Measurements from ENCODE around the gene GRIN3A. TPM values are rescaled to one million over a fixed set of nuclear protein-coding genes. Genes with fewer than 3 reads are reported as not detected.

GRIN3A gene
- total RNA-seq, 1 experiment from 2014 or later: not detected

DNA sequence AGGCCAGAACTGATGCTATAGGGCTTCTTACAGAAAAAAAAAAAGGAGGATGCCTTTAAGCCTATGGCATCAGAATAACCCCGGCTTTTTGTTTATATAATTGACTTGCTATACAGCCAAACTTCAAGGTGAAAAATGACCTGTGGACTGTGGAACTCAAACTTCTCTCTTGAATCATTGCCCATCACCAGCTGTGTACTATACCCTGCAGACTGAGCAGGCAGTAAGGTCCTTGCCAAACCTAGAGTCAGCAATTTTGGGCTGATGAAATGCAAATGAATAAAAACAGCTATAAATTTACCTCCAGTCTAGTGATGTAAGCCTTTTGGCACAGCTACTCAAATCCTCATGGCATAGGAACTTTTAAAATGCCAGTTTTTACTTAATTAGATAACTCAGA, 99.1 kb downstream of the GRIN3A start:
- Mint-ChIP-seq H3K27me3 (ENCODE audit: insufficient read depth, unreplicated experiment) (no peaks in the 10 kb centered on the region), H3K4me1 (ENCODE audit: low read depth, unreplicated experiment) (no peaks in the 10 kb centered on the region), H3K36me3 (ENCODE audit: insufficient read depth, unreplicated experiment) (no peaks in the 10 kb centered on the region), H3K4me3 (ENCODE audit: unreplicated experiment) (no peak overlapping the region), H3K9me3 (ENCODE audit: unreplicated experiment) (no peaks in the 10 kb centered on the region), H3K27ac (ENCODE audit: unreplicated experiment) (no peak overlapping the region)
- H3K27me3 ChIP-seq (replicated peaks; ENCODE audit: control insufficient read depth, insufficient read depth, low read length): no peaks in the 10 kb centered on the region
- no peak for DNase-seq
- peaks cover 11% of the 10 kb centered on the region for H3K9me3 ChIP-seq
- H3K4me3 ChIP-seq (ENCODE audit: low read depth, low read length): no peak overlapping the region
- intact Hi-C loops (cut with micrococcal nuclease; ENCODE audit: unreplicated experiment): no loop called here
- TF ChIP-seq, protein P1, sequence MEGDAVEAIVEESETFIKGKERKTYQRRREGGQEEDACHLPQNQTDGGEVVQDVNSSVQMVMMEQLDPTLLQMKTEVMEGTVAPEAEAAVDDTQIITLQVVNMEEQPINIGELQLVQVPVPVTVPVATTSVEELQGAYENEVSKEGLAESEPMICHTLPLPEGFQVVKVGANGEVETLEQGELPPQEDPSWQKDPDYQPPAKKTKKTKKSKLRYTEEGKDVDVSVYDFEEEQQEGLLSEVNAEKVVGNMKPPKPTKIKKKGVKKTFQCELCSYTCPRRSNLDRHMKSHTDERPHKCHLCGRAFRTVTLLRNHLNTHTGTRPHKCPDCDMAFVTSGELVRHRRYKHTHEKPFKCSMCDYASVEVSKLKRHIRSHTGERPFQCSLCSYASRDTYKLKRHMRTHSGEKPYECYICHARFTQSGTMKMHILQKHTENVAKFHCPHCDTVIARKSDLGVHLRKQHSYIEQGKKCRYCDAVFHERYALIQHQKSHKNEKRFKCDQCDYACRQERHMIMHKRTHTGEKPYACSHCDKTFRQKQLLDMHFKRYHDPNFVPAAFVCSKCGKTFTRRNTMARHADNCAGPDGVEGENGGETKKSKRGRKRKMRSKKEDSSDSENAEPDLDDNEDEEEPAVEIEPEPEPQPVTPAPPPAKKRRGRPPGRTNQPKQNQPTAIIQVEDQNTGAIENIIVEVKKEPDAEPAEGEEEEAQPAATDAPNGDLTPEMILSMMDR (IDR thresholded peaks at IDR 0.05; ENCODE audit: insufficient read depth in 1 of 2, low read depth in 1 of 2, low read length in 1 of 2, severe bottlenecking in 1 of 2, unreplicated experiment in 1 of 2): no peak
- BruUV-seq (replicated peaks): no TSS peak
- CTCF ChIA-PET: no interaction called here
- H3K4me1 ChIP-seq: no peaks in the 10 kb centered on the region
- H3K36me3 ChIP-seq (ENCODE audit: control insufficient read depth, insufficient read depth, low read length): no peaks in the 10 kb centered on the region
- POLR2A ChIA-PET: no interaction called here

DNA sequence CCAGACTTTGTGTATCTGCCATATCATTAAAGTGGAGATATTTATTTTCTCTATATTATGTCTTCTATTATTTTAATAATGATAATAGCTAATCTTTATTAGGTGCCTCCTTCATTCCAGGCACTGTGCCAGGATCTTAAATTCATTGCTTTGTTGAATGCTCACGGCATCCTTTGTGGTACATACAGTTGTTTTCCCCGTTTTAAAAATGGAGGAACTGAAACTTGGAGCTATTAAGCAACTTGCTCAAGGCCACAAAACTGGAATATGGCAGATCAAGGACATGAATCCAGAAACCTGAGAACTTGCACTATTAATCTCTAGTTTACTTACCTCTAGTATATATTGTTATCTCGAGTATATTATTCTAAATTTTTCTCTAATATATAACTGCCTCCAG, 102.2 kb downstream of the GRIN3A start:
- H3K27me3 Mint-ChIP-seq (ENCODE audit: insufficient read depth, unreplicated experiment): peaks cover 2% of the 10 kb centered on the region
- TF ChIP-seq, protein P1 (IDR thresholded peaks at IDR 0.05; ENCODE audit: insufficient read depth in 1 of 2, low read depth in 1 of 2, low read length in 1 of 2, severe bottlenecking in 1 of 2, unreplicated experiment in 1 of 2): no peak

DNA sequence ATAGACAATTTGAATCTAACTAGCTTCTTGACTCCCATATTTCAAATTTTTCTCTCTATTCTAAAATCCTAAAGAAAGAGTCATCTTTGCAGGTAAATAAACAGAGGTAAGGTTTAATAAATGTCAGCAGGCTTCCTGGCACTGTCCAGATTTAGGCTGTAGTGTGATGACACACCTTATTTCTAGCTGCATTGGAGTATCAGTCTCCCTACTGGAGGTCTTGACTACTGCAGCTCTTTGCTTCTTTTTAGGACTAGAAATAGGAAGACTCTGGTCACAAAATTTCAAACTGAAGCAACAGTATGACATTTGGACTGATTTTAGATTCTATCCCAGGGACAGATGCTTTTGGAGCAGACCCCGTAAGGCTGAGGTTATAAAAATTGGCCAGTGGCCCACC, 103.0 kb downstream of the GRIN3A start:
- CTCF ChIA-PET: no interaction called here
- Mint-ChIP-seq H3K9me3 (ENCODE audit: unreplicated experiment) (no peaks in the 10 kb centered on the region), H3K27ac (ENCODE audit: unreplicated experiment) (no peak overlapping the region), H3K4me3 (ENCODE audit: unreplicated experiment) (no peak overlapping the region), H3K36me3 (ENCODE audit: insufficient read depth, unreplicated experiment) (no peaks in the 10 kb centered on the region), H3K27me3 (ENCODE audit: insufficient read depth, unreplicated experiment) (peaks cover 2% of the 10 kb centered on the region), H3K4me1 (ENCODE audit: low read depth, unreplicated experiment) (peaks cover 7% of the 10 kb centered on the region)
- no peaks in the 10 kb centered on the region for H3K27me3 ChIP-seq (replicated peaks; ENCODE audit: control insufficient read depth, insufficient read depth, low read length)
- H3K9me3 ChIP-seq: no peaks in the 10 kb centered on the region
- H3K36me3 ChIP-seq (ENCODE audit: control insufficient read depth, insufficient read depth, low read length): no peaks in the 10 kb centered on the region
- H3K4me1 ChIP-seq: peaks cover 10% of the 10 kb centered on the region; the same call in 1 of the 2 replicates
- no peak for DNase-seq
- H3K4me3 ChIP-seq (ENCODE audit: low read depth, low read length): no peak overlapping the region
- TF ChIP-seq, protein P1 (IDR thresholded peaks at IDR 0.05; ENCODE audit: insufficient read depth in 1 of 2, low read depth in 1 of 2, low read length in 1 of 2, severe bottlenecking in 1 of 2, unreplicated experiment in 1 of 2): no peak
- POLR2A ChIA-PET: no interaction called here
- intact Hi-C loops (cut with micrococcal nuclease; ENCODE audit: unreplicated experiment): no loop called here
- BruUV-seq (replicated peaks): no TSS peak

More for the DNA sequence above, 102.2 kb downstream of the GRIN3A start:
- peaks cover 2% of the 10 kb centered on the region; the same call in 1 of the 2 replicates for H3K4me1 ChIP-seq
- H3K36me3 Mint-ChIP-seq (ENCODE audit: insufficient read depth, unreplicated experiment): no peaks in the 10 kb centered on the region
- H3K27ac Mint-ChIP-seq (ENCODE audit: unreplicated experiment): no peak overlapping the region
- no peaks in the 10 kb centered on the region for H3K9me3 ChIP-seq
- BruUV-seq (replicated peaks): no TSS peak
- ChIA-PET POLR2A (no interaction called here), CTCF (no interaction called here)
- intact Hi-C loops (cut with micrococcal nuclease; ENCODE audit: unreplicated experiment): no loop called here
- DNase-seq: no peak
- H3K4me3 ChIP-seq (ENCODE audit: low read depth, low read length): no peak overlapping the region
- H3K4me1 Mint-ChIP-seq (ENCODE audit: low read depth, unreplicated experiment): no peaks in the 10 kb centered on the region
- H3K9me3 Mint-ChIP-seq (ENCODE audit: unreplicated experiment): no peaks in the 10 kb centered on the region
- no peaks in the 10 kb centered on the region for H3K36me3 ChIP-seq (ENCODE audit: control insufficient read depth, insufficient read depth, low read length)
- no peaks in the 10 kb centered on the region for H3K27me3 ChIP-seq (replicated peaks; ENCODE audit: control insufficient read depth, insufficient read depth, low read length)
- no peak overlapping the region for H3K4me3 Mint-ChIP-seq (ENCODE audit: unreplicated experiment)

Measured in Caco-2 (cell line).